GM08714 (cell line): ENCODE measurements around the gene IBTK.
A peak's percentile ranks its signal among the peaks of the same experiment; 100 is the strongest.
"Not testable (repeated sequence)": the region's sequence is repeated elsewhere in the genome, so short reads cannot be mapped to it uniquely, and the experiment has no call there.

Experiments
- H3K4me3 ChIP-seq: fragments of 200-500 bp; sonication (Bioruptor generic); 2 replicates; pipeline ENCODE4 v1.5.1; 2014; ENCODE audit warnings: mild to moderate bottlenecking, low read length, inconsistent platforms
- ZNF274 ChIP-seq: IDR thresholded peaks from 2 replicates; pipeline ENCODE4 v1.6.1; 2012; ENCODE audit warnings: mild to moderate bottlenecking, low read depth, low read length

IBTK gene, protein sequence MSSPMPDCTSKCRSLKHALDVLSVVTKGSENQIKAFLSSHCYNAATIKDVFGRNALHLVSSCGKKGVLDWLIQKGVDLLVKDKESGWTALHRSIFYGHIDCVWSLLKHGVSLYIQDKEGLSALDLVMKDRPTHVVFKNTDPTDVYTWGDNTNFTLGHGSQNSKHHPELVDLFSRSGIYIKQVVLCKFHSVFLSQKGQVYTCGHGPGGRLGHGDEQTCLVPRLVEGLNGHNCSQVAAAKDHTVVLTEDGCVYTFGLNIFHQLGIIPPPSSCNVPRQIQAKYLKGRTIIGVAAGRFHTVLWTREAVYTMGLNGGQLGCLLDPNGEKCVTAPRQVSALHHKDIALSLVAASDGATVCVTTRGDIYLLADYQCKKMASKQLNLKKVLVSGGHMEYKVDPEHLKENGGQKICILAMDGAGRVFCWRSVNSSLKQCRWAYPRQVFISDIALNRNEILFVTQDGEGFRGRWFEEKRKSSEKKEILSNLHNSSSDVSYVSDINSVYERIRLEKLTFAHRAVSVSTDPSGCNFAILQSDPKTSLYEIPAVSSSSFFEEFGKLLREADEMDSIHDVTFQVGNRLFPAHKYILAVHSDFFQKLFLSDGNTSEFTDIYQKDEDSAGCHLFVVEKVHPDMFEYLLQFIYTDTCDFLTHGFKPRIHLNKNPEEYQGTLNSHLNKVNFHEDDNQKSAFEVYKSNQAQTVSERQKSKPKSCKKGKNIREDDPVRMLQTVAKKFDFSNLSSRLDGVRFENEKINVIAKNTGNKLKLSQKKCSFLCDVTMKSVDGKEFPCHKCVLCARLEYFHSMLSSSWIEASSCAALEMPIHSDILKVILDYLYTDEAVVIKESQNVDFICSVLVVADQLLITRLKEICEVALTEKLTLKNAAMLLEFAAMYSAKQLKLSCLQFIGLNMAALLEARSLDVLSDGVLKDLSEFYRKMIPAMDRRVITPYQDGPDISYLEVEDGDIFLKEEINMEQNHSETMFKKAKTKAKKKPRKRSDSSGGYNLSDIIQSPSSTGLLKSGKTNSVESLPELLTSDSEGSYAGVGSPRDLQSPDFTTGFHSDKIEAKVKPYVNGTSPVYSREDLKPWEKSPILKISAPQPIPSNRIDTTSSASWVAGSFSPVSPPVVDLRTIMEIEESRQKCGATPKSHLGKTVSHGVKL (N-terminal part only)

DNA sequence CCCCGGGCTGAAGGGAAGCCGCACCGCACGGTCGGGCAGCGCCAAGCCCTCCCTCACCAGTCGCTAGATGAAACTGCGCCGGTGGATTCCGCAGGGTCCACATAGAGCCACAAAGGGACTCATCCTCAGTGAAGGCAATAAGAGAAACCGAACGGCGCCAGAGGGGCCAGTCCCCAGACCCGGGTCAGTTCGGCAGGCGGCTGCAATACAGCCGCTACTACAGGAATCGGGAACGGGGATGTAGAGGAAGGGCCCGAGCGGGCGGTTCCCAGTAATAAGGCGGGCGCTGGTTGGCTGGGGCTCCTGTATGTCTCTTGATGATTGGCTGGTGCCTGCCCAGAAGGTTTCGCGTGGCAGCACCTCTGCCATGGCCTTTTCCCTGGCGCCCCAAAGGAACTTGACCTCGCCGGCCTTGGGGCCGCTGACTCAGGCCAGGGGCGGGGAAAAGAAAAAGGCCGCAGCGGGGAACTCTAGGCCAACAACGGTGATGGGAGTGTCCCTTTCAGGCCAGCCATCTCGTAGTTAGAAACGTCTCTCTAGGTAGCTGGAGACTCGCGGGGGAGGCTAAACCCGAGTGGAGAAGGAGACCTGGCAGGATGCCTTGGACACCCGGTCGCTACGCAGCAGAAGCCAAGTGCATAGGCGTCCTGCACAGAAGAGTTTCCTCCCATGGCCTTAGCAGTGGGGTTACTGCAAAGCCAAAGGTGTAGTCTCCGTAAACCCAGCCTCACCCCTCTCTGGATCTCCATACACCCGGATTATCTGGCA, at the start of gene IBTK:
TSS of gene IBTK (minus strand) at position 240 of the 768 bp plus-strand sequence. CDS start 7,258 bp downstream, outside the sequence.
- H3K4me3 ChIP-seq: peak within 1 kb of the TSS; percentile 92
- TF ChIP-seq ZNF274: no peak

DNA sequence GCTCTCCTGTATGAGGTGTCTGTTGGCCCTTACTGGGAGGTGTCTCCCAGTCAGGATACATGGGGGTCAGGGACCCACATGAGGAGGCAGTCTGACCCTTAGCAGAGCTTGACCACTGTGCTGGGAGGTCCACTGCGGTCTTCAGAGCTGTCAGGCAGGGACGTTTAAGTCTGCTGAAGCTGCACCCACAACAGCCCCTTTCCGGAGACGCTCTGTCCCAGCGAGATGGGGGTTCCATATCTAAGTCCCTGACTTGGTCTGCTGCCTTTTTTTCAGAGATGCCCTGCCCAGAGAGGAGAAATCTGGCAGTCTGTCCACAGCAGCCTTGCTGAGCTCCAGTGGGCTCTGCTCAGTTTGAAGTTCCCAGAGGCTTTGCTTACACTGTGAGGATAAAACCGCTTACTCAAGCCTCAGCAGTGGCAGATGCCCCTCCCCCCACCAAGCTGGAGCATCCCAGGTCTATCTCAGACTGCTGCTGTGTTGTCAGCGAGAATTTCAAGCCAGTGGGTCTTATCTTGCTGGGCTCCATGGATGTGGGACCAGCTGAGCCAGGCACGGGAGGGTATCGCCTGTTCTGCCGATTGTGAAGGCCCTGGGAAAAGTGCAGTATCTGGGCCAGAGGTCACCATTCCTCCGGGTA, 36.3 kb upstream of the IBTK start:
- no peak overlapping the region for H3K4me3 ChIP-seq
- TF ChIP-seq ZNF274: no peak

DNA sequence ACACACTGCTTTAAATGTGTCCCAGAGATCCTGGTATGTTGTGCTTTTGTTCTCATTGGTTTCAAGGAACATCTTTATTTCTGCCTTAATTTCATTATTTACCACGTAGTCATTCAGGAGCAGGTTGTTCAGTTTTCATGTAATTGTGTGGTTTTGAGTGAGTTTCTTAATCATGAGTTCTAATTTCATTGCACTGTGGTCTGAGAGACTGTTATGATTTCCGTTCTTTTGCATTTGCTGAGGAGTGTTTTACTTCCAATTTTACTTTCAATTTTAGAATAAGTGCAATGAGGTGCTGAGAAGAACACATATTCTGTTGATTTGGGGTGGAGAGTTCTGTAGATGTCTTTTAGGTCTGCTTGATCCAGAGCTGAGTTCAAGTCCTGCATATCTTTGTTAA, 34.0 kb upstream of the IBTK start:
- not testable (repeated sequence) for H3K4me3 ChIP-seq

DNA sequence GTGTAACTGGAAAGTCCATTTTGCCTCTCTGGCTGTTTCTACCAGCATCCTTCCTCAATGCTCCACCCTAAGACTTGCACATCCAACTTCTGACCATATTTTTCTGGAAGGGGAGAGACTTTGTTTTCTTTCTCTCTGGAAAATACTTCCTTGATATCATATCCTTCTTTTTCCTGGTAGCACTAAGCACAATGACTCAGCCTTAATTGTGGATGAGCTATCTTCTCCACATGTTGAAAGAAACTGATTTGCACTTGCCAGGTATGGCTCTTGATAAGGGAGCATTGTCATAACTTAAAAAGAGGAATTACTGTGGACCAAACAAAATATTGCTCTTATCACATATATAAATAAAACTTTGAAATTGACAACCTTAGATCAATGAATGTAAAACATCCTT, 30.1 kb upstream of the IBTK start:
- H3K4me3 ChIP-seq: no peak overlapping the region
- TF ChIP-seq ZNF274: no peak

DNA sequence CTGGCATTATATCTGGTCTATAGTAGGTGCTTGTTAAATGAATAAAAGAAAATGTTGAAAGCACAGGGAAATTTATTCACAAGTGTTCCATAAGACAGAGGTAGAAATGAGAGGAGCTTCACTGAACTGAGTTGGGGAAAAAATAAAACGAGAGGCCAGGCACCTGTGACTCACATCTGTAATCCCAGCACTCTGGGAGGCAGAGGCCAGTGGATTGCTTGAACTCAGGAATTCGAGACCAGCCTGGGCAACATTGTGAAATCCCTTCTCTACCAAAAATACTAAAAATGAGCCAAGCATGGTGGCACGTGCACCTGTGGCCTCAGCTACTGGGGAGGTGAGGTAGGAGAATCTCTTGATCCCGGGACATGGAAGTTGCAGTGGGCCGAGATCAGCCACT, 28.1 kb upstream of the IBTK start:
- no peak for TF ChIP-seq ZNF274
- no peak overlapping the region for H3K4me3 ChIP-seq

DNA sequence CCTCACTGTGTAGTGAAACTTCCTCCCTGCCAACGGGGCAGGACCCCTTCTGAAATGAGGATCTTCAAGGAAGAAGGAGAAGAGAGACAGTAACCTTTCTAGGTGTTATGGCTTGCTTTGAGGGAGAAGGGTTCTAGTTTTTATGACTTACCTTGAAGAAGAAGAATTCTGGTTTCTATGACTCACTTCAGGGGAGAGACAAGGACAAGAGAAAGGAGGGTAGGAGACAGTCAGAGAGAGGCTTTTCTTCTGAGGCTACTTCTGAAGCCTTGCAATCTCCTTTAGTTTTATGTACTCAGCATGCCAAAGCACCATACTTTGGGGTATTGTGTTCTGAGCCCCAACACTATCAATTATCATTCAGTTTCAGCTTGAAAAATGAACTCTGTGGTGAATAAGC, 25.8 kb upstream of the IBTK start:
- TF ChIP-seq ZNF274: no peak
- no peak overlapping the region for H3K4me3 ChIP-seq

DNA sequence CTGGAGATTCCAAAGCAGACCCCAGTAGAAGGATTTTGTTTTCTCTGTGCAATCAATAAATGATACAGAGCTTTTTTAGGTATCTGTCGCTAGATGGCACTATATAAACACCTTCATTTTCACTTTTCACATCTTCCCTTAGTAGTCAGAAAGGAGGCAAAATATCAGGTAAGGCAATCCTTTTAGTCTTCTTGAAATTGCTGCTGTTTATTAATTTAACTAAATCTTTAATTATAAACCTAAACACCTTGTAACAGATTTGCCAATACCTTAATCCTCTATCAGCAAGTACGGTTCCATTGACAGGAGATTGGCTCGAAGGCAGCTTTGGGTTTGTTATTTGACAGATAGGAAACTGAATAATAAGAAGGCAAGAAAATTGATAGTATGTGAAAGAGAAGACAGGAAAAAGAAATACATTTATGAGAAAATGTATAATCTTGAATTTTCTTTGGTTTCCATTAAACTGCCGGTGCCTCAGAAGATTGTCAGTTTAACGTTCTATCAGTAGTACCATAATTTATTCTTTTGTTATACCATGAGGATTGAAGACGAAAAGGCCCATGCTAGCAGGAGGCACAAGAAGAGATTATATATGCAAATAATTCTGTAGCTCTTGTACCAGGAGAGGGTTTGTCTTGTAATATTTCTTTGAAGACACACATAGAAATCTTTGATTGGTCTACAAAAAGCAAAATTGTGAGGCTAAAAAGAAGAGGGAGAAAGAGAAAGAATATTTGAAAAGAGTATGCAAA, 23.5 kb upstream of the IBTK start:
- TF ChIP-seq ZNF274: no peak
- H3K4me3 ChIP-seq: no peak overlapping the region

DNA sequence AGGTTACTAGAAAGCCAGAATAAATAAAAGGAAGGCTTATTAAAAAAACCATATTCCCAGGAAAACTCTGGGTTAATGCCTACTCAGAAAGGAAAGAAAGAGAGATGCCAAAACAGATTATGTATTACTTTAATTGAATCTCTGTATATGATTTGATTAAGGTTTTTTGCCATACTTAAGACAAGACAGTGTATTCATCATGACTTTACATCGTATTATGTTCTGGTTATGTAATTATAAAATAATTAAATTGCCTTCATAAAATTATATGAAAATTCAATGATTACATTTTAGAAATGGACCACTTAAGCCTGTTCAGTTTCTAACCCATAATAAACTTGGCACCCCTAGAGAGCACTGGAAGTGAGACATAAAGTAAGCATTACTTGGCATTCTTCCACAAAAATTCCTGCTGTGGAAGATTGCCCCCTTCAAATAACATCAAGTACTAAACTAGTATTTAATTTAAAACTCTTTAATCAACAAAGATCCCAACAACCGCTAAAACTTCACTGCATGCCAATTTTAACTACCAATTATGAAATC, 20.8 kb upstream of the IBTK start:
- H3K4me3 ChIP-seq: no peak overlapping the region
- TF ChIP-seq ZNF274: no peak

DNA sequence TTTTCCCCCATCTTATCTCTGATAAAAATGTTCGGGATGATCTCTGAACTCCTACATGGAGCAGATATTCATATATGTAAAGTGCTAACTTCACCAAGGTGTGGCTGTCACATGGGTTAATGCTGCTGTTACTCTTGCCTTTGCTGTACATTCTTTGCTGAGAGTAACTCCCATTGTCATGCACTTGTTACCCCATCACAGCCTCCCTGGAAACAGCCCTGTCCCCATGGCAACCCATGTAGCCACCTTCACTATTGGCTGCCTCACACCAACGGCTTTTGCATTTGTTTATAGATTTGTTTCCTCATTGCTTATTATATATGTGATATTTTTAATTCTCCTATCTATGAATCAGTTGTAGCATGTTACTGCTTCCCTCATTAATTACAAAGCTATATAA, 17.3 kb upstream of the IBTK start:
- H3K4me3 ChIP-seq: no peak overlapping the region
- no peak for TF ChIP-seq ZNF274

DNA sequence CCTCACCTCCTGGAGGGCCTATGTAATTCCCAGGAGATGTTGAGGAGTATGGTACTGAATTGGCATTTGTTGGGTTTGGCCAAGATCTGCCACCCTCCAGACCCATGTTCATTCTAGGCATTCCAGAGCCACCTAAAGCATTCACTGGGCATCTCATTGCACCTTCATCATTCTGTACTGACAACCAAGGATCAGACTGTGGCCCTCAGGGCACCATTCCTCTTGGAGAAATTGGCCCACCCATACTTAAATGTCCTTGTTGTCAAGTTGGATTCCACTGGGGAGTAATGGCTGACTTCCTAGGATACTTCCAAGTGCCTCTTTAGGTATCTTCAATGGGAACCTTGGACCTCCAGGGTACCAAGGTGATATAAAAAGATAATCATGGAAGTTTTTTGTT, 16.8 kb upstream of the IBTK start:
- H3K4me3 ChIP-seq: no peak overlapping the region
- TF ChIP-seq ZNF274: no peak

DNA sequence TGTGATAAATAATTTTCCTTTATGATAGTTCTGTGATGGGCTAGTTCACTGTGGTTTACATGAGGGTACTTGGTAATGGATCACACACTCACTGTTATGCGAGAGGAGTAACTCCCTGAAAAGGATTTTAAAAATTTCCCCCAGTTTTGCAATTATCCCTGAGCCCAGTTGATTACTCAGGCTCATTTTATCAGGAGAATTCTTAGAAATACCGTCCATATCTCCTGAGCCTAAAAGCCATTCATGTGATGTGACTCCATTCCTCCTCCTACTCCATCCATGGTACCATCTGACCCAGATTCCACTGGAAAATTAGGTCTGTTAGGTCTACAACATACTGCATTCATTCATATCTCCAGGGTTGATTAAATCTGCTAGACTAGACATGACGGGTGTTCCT, 16.4 kb upstream of the IBTK start:
- TF ChIP-seq ZNF274: no peak
- H3K4me3 ChIP-seq: no peak overlapping the region

DNA sequence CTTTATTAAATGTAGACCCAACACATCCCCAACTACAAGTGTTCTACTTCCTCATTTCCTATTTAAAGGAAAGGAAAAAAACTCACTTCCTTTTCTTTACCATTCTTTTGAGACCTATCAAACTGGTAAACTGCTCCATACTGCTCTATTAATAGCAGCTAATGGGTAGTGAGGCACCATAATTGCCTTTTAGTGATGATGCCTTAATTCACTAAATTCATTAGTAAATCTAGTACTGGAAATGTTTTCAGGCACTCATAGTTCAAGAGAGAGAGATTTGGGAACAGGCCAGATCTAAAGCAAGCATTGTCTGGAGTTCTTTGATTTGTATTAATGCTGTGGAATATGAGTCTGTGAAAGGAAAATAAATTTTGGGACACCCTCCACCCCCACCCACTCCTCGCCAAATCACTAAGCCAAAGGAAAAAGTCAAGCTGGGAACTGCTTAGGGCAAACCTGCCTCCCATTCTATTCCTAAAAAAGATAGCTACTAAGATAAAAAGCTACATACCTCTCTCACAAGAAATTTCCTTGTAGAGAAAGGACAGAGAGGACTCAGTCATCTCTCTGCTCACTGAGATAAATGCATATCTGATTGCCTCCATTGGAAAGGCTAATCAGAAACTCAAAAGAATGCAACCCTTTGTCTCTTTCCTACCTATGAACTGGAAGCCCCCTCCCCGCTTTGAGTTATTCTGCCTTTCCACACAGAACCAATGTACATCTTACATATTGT, 13.6 kb upstream of the IBTK start:
- TF ChIP-seq ZNF274: no peak
- no peak overlapping the region for H3K4me3 ChIP-seq

DNA sequence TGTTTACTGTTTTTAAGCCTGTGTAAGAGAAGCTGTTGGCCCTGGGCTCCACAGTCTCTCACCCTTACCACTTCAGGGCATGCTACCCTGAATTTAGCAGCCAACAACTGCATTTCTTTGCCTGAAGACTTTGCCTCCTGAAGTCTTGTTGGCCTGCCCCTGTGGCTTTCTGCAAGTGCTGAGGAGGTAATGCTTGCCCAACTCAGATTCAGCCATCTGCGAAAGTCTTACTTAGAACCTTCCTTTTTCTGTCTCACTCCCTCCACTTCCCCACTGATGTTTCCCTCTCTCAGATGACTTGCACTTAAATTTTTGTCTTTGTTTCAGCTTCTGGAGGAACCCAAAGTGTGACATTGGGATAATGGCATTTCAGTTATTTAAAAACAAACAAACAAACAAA, 11.8 kb upstream of the IBTK start:
- H3K4me3 ChIP-seq: no peak overlapping the region
- no peak for TF ChIP-seq ZNF274
